NCI-H526 (cell line): ENCODE results near the gene TIAM1.

ENCODE experiments used
- DNase-seq, 2 experiments: peaks; one replicate each; lab custom pipeline; 2025; lab: John Stamatoyannopoulos, UW

The TIAM1 gene

DNA sequence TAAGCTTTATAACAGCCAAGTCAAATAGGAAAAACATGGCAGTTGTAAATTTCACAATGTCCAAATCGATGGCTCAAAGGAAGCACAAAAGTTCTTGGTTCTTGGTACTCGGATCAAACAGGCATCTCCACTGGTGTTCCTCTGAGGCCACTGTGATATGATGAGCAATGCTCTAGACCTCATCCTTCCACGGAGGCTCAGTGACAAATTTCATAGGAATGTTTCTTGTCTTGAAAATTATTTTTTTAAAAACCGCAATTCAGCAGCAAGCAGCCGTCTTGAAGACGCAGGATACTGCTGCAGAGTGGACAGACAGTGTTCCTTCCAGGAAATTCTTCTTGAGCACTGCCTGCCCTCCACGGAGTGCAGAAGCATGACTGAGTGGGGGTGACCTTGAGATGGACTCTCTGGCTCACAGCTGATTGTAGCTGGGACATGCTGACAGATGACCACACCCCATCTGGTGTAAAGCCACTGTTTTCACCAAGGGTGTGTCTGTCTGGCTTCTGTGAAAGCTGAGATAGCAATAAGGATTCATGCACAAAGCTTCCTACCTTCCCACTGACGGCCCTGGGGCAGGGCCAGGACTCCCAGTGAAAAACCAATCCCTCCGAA is 61.9 kb downstream of the TIAM1 start:
- no peak for DNase-seq

DNA sequence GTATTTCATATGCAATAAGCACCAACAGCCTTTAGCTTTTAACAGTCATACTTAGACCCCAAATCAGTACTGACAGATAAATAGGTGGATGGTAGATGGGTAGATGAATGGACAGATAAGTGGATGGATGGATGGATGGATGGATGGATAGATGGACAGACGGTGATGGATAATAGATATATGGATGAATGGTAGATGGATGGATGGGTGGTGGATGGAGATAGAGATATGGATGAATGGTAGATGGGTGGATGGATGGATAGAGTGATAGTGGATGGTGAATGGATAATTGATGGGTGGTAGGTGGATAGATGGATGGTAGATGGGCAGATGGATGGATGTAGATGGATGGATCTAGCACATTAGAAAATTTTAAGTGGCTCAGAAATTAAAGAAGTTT is 62.5 kb downstream of the TIAM1 start:
- DNase-seq: no peak

DNA sequence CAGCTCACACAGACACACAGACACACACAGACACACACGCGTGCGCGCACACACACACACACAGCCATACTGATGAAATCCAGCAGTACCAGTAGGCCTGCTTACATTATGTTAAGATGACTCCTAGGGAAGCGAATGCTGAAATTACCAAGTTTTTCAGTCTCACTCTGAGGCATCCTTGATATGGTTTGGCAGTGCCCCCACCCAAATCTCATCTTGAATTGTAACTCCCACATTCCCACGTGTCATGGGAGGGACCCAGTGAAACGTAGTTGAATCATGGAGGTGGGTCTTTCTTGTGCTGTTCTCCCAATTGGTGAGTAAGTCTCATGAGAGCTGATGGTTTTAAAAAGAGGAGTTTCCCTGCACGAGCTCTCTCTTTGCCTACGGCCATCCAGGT is 64.1 kb downstream of the TIAM1 start:
- peak in 1 of 2 experiments; percentile 27 for DNase-seq

DNA sequence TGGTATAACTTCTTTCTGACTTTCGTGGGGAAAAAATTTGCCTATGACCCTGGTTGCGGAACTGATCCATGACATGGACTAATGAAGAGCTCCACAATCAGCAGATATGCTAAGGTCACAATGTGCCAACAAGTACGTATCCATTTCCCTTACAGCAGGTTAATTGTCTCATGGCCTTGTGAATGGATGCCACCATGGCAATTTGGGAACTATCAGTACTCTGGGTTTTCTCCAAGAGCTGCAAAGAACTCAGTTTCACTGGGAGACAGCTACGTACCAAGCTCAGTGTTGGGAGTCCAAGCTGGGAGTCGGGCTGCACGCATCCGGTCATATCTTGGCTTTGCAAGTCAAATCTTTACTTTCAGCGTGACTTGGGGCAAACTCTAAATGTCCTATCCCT is 64.8 kb downstream of the TIAM1 start:
- DNase-seq: peak; percentile 66 to 76

DNA sequence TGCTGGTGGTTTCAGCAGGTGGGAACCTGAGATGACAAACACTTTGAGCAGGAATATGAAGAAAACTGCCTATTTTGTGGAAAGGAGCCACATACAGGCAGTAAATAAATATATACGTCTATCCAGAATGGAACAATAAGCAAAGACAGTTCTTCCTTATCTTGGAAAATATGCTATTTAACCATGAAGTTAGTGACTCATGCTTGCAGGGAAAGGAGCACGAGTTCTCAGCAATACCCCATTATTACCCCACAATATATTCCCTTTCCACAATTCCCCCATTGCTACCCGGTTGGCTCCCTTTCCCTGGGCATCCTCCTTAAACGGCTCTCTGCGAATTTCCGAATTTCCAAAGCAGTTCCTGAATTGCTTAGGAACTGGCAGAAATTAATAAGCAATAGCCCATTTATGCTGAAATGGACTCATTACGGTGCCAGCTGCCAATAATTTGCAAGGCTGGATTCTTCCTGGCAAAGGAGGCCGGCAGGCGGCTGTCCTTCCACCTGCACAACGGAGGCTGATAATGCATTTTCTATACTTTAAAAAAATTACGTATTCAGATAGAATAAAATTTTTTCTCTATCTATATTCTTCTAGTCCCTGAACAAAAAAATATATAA is 65.4 kb downstream of the TIAM1 start:
- DNase-seq: peak in 1 of 2 experiments; percentile 56

DNA sequence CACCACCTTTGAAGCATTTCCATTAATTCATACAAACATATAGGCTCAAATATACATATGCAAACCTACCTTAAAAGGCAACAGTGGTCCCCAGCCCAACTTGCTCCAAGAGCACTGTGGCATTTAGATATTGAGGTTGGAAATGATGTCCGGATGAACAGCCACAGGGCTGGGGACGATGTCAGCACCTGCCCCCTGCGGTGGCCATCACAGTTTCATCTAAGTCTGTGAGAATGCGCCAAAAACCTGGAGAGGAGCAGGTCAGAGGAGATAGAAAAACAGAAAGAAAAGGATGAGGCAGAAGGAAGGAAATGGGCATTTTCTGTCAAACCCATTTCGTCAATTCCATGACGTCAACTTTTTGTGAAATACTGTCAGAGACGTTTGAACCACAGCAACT is 67.4 kb downstream of the TIAM1 start:
- DNase-seq: no peak

DNA sequence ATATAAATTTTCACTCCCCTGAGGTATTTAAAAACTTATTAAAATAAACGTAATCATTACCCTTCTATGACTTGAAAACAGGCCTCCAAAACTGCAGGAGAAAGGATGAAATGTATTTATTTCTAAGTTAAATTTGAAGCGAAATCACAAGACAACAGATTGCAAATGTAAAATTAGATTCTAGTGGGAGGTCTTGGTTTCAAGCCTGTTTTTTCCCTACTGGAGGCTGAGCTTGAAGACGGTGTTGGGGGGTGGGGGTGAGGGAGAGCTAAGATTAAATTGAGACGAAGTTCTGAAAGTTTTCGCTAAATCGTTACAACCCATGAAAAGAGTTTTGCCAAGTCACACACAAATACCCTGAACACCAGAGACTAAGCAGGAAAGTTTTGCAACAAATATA is 68.2 kb downstream of the TIAM1 start:
- DNase-seq: no peak

DNA sequence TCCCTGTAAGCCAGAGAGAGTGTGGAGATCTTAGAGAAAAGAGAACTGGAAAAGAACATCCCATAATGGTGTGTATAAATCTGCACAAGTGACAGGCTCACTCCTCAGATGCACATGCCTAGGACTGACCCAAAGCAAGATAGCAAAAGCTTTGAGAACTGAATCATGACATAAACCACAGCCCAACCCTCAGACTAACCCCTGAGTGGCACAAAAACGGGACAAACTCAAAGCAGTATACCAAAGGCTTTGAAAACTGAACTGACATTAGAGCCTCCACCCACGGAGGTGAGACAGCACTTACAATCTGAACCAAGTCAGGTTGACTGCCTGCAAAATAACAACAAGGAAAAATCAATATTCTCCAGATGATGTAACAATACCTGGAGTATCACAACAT is 70.8 kb downstream of the TIAM1 start:
- DNase-seq: no peak

DNA sequence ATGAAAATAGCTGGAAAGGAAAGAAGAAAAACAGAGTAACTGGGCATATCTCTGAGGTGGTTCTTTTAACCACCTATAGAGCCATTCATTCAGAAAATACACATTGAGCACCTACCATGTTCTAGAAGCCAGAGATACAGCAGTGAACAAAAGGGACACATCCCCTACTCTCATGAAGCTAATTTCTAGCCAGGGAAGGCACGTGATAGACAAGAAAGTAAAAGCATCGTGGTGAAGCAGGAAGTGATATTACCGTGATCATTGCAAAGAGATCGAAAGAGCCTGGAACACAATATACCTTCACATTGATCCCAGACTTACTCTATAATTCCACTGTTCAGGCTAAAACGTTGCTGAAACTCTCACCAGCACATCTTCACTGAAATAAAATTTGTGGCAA is 76.0 kb downstream of the TIAM1 start:
- DNase-seq: no peak

DNA sequence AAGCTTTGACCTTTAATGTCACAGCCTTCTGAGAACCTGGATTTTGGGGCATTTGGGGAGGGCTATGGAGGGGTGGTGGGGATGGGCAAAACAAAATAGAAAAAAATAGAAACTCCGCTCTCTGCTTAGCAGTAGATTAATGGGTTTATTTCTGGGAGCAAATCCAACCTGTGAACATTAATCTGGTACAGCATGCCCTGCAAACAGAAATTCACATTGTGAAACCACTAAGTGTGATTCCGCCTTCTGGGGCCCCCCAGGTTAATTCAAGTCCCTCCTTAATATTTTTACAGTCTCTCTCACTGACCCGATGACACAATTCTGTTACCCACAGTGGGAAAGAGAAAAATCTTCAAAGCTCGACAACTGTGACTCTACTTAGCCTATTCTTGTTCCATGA is 76.4 kb downstream of the TIAM1 start:
- no peak for DNase-seq

DNA sequence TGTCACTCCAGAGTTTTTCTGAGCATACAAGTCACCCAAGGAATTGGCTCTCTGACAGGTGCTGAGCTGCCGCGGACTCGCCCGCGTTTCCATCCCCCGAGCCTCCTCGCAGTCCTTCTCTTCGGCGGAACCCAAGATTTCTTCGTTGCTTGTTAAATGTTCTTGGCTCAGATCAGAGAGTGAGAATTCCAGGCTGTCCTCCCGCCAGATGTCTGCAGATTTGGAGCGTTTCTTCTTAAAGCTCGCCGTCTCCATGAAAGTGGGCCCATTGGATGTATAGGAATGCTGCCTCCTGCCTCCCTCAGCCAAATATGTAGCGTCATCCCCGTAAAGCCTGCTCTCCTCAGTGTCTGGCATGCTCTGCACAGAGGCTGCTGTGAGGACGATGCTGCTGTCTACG is 77.8 kb downstream of the TIAM1 start:
- no peak for DNase-seq

DNA sequence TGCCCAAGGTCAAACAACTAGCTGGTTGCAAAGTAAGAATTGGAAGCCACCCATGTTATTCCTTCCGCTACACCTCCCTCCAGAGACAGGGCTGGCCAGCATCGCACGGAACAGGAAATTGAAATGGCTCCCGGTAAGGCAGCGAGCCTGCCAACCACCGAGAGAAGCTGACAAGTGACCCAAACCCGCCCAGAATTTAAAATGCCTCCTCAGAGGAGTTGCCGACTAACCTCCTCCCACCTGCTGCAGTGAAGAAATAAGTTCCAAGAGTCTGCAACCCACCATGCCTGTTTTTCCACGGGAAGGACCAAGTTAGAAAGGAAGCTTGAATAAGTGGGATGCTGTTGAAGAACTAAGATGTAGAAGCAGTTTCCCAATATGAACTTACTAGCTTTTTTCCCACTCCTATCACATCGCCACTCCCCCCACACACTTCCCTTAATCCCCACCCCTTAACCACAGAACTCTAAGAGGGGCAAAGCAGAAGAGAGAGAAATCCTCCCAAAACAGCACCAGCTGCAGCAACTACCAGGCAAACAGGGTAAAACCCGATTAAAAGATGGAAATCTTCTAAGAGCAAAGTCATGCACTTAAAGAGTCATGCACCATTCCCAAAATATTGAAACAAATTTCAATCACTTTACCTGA is 78.6 kb downstream of the TIAM1 start:
- DNase-seq: no peak

DNA sequence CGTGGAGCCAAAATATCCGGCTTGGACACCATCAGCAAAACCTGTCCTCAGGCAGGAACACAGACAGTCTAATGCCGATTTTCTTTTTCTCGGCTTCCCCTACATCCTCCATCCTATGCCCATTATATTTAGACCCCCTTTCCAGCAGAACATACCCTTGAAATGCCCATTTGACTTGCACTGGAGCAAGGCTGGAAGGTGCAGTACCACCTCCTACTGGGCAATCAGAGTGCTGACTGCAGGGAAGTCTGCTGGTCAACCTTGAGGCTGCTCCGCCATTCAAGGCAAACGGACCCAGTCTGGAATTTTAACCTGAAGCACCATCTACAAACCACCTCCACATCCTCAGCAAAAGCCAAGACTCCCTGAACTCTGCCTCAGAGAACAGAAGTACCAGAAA is 79.5 kb downstream of the TIAM1 start:
- DNase-seq: no peak

DNA sequence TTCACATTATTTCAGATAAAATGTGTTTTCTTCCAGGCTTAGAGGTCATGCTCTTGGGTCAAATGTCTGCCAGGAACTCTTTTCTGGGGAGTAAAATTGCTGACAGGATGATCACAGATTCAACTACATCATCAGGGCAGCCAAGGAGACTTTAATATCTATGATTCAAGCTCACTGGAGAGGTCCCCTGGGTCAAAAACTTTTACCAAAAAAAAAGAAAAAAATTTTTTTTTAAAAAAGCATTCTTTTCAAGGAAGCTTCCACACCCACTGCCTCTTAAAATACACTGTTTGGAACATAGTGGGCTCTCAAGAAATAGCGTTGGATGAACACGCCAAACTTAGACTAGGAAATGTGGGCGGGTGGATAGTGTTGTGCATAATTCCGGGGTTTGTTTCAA is 81.3 kb downstream of the TIAM1 start:
- DNase-seq: no peak

DNA sequence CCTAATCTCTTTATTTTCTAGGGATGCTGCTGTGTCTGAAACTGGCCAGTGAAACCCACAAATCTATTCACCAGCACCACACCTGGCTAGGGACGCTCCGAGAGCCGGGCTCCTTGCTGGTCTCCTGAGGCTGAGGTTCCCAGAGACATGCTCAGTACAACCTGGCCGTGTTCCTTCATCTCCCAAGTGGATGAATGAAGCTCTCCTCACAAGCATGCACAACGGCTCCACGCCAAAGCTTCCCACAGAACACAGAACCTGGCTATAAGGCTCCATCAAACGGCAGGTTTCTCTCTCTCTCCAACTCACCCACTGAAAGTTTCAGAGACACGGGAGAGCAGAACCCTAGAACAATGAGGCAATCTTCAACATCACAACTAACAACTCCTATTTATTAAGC is 82.3 kb downstream of the TIAM1 start:
- DNase-seq: no peak

DNA sequence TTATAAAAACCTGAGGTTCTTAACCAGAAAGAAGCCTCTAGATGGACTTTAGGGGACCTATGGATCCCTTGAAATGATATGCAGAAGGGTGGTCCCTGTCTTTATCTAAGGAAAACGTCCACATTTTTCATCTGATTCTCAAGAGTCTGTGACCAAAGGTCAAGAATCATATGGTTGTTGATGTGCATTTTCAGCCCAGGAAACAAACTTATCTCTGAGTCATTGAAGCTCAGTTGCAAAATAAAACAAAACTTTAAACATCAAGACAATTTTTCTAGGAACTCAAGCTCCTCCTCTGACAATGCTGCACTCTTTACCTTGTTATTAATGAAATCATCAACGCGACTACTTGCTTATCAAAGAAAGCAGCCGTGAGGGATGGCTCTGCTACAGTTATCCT is 83.3 kb downstream of the TIAM1 start:
- DNase-seq: no peak

DNA sequence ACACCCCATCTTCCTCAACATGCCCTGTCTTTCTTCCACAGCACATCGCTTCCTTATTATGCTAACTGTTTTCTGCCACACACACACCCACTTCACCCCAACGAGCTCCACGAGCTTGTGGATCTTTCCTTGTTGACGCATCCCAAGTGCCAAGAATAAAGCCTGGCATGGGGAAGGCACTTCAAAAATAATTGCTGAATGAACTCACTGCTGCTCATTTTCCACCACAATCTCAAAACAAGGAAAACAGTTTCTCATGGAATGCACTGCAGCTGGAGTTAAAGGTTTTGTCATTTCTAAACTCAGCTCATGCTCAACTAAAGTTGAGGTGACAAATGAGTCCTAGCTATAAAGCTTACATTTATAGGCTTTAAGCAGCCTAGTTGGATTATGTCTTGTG is 86.0 kb downstream of the TIAM1 start:
- no peak for DNase-seq

DNA sequence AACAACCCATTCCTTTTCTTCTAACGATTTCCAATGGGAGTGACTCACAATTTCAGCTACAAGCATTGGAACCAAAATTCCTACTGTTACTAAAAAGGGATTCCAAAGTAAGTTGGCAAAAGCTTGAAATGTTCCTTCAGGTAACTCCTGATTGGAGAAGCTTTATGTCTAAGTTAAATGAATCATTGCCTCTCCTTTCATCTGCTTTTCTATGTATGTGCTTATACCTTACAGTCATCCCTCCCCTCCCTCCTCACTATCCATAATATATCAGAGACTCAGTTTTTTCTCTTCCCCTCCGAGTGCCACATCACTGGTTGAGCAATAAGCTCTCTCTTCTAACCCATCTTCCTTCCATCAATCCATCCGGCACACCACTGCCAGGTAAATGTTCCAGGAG is 86.8 kb downstream of the TIAM1 start:
- no peak for DNase-seq

DNA sequence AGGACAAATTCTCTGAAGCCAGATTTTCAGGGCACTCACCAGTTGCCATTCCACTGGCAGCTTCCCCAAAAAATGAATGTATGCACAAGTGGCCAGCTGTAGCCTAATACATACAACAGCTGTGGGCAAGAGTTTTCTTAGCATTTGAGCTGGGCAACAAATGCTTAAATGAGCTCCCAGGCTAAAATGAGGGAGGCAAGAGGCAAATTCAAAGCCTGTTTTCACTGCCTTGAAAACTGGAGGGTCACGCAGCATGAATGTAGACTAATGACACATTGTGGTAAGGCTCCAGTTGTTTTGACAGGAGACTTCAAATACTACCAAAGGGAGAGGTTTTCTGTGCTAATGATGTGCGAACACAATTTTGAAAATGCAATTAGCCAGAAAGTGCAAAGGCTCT is 88.2 kb downstream of the TIAM1 start:
- no peak for DNase-seq

DNA sequence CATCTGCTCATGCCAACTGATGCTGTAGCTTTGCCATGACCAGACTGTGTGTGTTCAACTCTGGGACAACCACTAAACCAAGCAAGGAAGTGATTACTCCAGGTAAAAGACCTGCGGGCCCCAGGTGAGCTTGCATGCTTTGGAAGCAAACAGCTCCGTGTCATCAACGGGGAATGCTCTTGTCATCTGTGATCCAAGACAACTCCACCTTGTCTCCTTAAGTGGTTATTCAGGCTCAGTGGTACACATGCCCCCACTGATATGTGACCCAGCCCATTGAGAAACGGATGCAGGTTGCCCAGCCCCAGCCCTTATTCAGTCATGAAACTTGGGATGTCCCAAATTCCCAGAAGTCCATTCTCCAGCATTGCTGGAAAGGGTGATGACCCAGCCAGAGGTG is 89.0 kb downstream of the TIAM1 start:
- no peak for DNase-seq

DNA sequence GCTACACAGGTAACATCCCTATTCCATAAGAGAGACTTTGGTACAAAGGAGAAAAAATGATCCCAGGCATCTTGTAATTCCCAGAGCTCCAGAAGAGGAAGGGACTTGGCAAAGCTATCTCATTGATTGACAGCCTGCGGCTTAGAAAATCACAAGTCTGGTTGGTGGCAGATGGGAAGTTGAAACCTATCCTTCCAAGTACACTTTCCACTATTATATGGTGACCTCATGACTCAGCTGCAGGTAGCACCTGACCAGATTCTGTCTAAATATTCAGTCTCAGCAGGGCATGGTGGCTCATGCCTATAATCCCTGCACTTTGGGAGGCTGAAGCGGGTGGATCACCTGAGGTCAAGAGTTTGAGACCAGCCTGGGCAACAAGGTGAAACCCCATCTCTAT is 89.9 kb downstream of the TIAM1 start:
- DNase-seq: no peak

DNA sequence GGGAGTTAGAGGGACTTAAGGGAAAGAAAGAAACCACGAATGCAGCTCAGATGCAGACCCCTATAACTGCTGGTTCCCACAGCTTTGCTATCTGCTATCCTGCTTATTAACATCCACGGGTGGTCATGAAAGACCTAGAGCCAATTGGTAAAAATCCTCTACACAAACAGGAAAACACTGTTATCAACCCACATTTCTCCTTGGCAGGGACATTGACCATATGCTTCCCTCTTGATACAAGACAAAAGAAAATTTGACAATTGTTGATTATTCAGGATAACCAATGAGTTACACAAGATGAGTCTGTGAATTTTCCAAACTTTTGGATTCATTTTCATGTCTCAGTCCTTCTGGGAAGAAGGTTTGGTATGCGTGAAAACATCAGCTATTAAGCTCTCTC is 90.4 kb downstream of the TIAM1 start:
- no peak for DNase-seq

DNA sequence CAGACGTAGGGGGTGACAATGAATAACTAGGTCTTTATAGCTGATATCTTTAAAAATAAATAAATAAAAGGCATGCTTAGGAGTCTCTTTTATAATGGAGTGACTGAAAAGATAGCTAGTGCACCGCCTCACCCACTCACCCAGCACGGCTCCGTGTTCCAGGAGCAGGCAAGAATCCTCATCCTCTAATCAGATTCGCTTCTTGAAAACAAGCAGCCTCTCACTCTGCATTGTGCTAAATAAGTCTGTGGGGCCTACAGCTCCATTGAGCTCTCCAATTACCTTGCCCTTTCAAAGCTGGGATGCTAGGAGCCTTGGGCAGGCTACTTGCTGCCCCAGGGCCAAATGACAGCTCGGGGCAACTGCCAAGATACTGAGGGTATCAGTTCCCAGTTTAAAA is 91.5 kb downstream of the TIAM1 start:
- no peak for DNase-seq

DNA sequence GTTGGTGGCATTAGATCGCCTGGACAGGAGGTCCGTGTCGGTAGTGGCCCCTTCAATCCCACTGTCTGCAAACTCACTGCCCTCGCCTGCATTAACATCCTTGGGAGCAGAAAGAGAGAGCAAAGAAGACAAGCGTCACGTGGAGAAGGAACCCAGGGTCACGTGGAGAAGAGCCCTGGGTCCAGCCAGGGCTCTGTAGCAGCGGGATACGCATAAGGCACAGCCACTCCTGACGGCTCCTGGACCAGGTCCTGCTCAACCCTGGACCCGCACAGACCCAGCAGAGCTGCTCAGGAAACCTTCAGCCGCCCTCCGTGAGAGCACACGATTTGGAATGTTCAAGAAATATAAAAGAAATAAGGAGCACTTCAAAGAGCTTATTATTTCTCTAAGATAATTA is 92.0 kb downstream of the TIAM1 start:
- no peak for DNase-seq
